Keratinocyte (primary cell): ENCODE data around the gene CLDN20. TPM values are rescaled to one million over a fixed set of nuclear protein-coding genes. Genes with fewer than 3 reads are reported as not detected.

Experiments used
- DNase-seq: peaks from one replicate; pipeline ENCODE4 v3.0.0-alpha.2; 2011; ENCODE audit warnings: low read depth, missing footprints, low spot score
- FAIRE-seq: peaks from 2 replicates; lab custom pipeline; 2011; peaks lifted over from hg19 to GRCh38; lab: Jason Lieb, UNC
- H2AFZ ChIP-seq: 2 replicates; pipeline ENCODE4 v1.6.0; 2012; ENCODE audit warnings: low read length, control low read depth, inconsistent platforms; ENCODE audit not compliant: control insufficient read depth
- H3K27ac ChIP-seq: 2 replicates; pipeline ENCODE4 v1.5.1; 2011; ENCODE audit warnings: low read length; ENCODE audit not compliant: control insufficient read depth, insufficient read depth
- H3K27me3 ChIP-seq: 3 replicates; pipeline ENCODE4 v1.6.0; 2011; ENCODE audit warnings: low read length; ENCODE audit not compliant: control insufficient read depth, insufficient read depth; ENCODE audit errors: extremely low read depth
- H3K36me3 ChIP-seq, 2 experiments: 2 replicates in 1 of 2; 3 replicates in 1 of 2; pipeline ENCODE4 v1.5.1; 2011; ENCODE audit warnings: low read length in 2 of 2, mild to moderate bottlenecking in 1 of 2; ENCODE audit not compliant: control insufficient read depth in 2 of 2, insufficient read depth in 2 of 2; ENCODE audit errors: extremely low read depth in 1 of 2
- H3K4me1 ChIP-seq: 3 replicates; pipeline ENCODE4 v1.5.1; 2011; ENCODE audit warnings: low read length; ENCODE audit not compliant: control insufficient read depth, insufficient read depth; ENCODE audit errors: extremely low read depth
- H3K4me2 ChIP-seq: 3 replicates; pipeline ENCODE4 v1.6.0; 2011; ENCODE audit warnings: low read depth, low read length; ENCODE audit not compliant: control insufficient read depth, insufficient read depth; ENCODE audit errors: extremely low read depth
- H3K4me3 ChIP-seq, 3 experiments: fragments of 200-600 bp in 1 of 3; sonication (generic) in 1 of 3; 2 replicates in 2 of 3; 3 replicates in 1 of 3; pipeline ENCODE4 v1.5.1; 2011 to 2016; ENCODE audit warnings: low read length in 3 of 3, mild to moderate bottlenecking in 3 of 3, control low read depth in 2 of 3, inconsistent platforms in 1 of 3, low read depth in 1 of 3, mixed read lengths in 1 of 3, mixed run types in 1 of 3, moderate library complexity in 1 of 3; ENCODE audit not compliant: control insufficient read depth in 2 of 3, insufficient read depth in 2 of 3; ENCODE audit errors: extremely low read depth in 1 of 3
- H3K79me2 ChIP-seq: 2 replicates; pipeline ENCODE4 v1.6.0; 2012; ENCODE audit warnings: low read length; ENCODE audit not compliant: control insufficient read depth, insufficient read depth
- H3K9ac ChIP-seq: 3 replicates; pipeline ENCODE4 v1.6.0; 2011; ENCODE audit warnings: low read length; ENCODE audit not compliant: control insufficient read depth, insufficient read depth; ENCODE audit errors: extremely low read depth
- H3K9me1 ChIP-seq: 3 replicates; pipeline ENCODE4 v1.6.0; 2011; ENCODE audit warnings: low read length; ENCODE audit not compliant: control insufficient read depth, insufficient read depth; ENCODE audit errors: extremely low read depth
- H3K9me3 ChIP-seq: 2 replicates; pipeline ENCODE4 v1.5.1; 2012; ENCODE audit warnings: low read depth, low read length; ENCODE audit not compliant: control insufficient read depth
- H4K20me1 ChIP-seq: 3 replicates; pipeline ENCODE4 v1.6.0; 2011; ENCODE audit warnings: low read length; ENCODE audit not compliant: control insufficient read depth, insufficient read depth; ENCODE audit errors: extremely low read depth
- EZH2 ChIP-seq: IDR thresholded peaks from one replicate; pipeline ENCODE4 v1.6.1; 2012; ENCODE audit warnings: inconsistent platforms, mild to moderate bottlenecking, low read length, moderate library complexity
- dilution Hi-C: fragments of 300-500 bp; cut with MboI; formaldehyde crosslinking; loops from one replicate; pipeline ENCODE4 v1.7.0; 2020; ENCODE audit warnings: low sequenced_read_pairs; ENCODE audit not compliant: extremely low pct_ligation_motif_present
- polyA plus RNA-seq, 5 experiments: library from polyadenylated mRNA; depleted of rRNA in 3 of 5; stranded (reverse) in 3 of 5; stranded (forward) in 1 of 5; unstranded in 1 of 5; fragments of >200 nt; gene quantifications; 1 replicate in 1 of 5; 2 replicates in 3 of 5; 3 replicates in 1 of 5; pipeline versions ENCODE4 v1.2.1 to v1.2.3, GENCODE V29; 2011 to 2012; ENCODE audit warnings: missing spikeins in 2 of 5, low read depth in 1 of 5, low replicate concordance in 1 of 5
- TF ChIP-seq, protein P1 (sequence below), 3 experiments: IDR thresholded peaks in 1 of 3; conservative IDR thresholded peaks in 1 of 3; optimal IDR thresholded peaks in 1 of 3; 2 replicates in 2 of 3; 3 replicates in 1 of 3; pipeline versions ENCODE3 to v1.5.1; 2011; ENCODE audit warnings: low read length in 3 of 3, mild to moderate bottlenecking in 3 of 3, moderate library complexity in 2 of 3, control low read depth in 1 of 3, inconsistent platforms in 1 of 3; ENCODE audit not compliant: insufficient read depth in 2 of 3; ENCODE audit errors: extremely low read depth in 1 of 3

CLDN20 gene
- polyA plus RNA-seq, 1 donor (not counting 4 experiments of a cell fraction or from before 2014, with no cell fraction given): 0.09 TPM

DNA sequence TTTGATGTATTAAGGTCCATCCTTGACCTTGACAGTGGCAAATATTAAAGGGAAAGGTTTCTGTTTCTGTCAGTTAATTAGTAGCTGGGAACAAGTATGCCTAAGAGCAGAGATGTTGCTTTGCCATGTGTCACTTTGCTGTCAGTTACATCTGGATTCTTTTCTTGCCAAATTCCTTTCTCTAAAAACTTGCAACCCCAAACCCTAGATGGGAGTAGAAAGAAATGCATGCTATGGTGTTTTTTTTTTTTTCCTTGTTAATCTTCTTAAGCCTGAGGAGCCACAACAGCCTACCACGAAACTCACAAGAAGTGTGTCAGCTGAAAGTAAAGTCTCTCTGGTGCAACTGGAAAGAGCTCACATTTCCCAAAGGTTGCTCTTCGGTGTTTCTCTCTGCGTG is 18.0 kb upstream of the CLDN20 start:
- no peak for FAIRE-seq
- dilution Hi-C loops: no loop called here
- Histone ChIP-seq H3K9me3 (no peaks in the 10 kb centered on the region), H3K4me1 (peaks cover 13% of the 10 kb centered on the region), H3K36me3 (peaks cover 4 to 6% of the 10 kb centered on the region in 2 experiments), H3K27ac (no peak overlapping the region), H3K79me2 (no peaks in the 10 kb centered on the region), H2AFZ (no peak overlapping the region), H3K9me1 (no peaks in the 10 kb centered on the region), H4K20me1 (no peaks in the 10 kb centered on the region), H3K4me3 (no peak overlapping the region), H3K9ac (no peak overlapping the region), H3K27me3 (no peaks in the 10 kb centered on the region), H3K4me2 (no peak overlapping the region)
- DNase-seq: no peak
- TF ChIP-seq EZH2: no peak
- TF ChIP-seq, protein P1, sequence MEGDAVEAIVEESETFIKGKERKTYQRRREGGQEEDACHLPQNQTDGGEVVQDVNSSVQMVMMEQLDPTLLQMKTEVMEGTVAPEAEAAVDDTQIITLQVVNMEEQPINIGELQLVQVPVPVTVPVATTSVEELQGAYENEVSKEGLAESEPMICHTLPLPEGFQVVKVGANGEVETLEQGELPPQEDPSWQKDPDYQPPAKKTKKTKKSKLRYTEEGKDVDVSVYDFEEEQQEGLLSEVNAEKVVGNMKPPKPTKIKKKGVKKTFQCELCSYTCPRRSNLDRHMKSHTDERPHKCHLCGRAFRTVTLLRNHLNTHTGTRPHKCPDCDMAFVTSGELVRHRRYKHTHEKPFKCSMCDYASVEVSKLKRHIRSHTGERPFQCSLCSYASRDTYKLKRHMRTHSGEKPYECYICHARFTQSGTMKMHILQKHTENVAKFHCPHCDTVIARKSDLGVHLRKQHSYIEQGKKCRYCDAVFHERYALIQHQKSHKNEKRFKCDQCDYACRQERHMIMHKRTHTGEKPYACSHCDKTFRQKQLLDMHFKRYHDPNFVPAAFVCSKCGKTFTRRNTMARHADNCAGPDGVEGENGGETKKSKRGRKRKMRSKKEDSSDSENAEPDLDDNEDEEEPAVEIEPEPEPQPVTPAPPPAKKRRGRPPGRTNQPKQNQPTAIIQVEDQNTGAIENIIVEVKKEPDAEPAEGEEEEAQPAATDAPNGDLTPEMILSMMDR (optimal IDR thresholded peaks at IDR 0.05 in 1 of 3, IDR thresholded peaks at IDR 0.05 in 1 of 3, conservative IDR thresholded peaks at IDR 0.05 in 1 of 3; ENCODE audit: extremely low read depth in 1 of 3, insufficient read depth in 2 of 3, low read length in 3 of 3): no peak

DNA sequence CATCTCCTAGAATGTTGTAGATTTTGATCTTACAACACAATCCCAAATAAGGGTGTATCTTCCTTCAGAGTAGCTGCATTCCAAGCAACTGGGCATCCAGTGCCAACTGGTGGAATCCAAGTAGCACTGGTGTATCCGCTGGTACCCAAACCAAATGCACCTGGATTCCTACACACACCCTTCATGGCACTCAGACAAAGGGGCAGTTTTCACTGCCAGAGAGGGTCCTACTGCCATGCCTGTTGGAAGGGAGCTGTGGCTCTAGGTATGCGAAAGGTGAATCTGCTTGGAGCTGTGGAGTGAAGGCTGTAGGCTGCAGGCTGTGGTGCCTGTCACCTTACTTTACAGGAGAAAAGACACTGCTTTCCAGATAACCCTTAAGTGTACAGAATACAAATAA is 17.0 kb upstream of the CLDN20 start:
- Histone ChIP-seq H2AFZ (no peak overlapping the region), H3K9me3 (no peaks in the 10 kb centered on the region), H3K27me3 (no peaks in the 10 kb centered on the region), H3K36me3 (peaks cover 4 to 9% of the 10 kb centered on the region in 2 experiments), H3K79me2 (no peaks in the 10 kb centered on the region), H3K27ac (no peak overlapping the region), H3K4me1 (peaks cover 13% of the 10 kb centered on the region), H4K20me1 (no peaks in the 10 kb centered on the region), H3K4me2 (no peak overlapping the region), H3K4me3 (no peak overlapping the region), H3K9ac (no peak overlapping the region), H3K9me1 (no peaks in the 10 kb centered on the region)
- DNase-seq (no peak), FAIRE-seq (no peak)
- no peak for TF ChIP-seq EZH2
- TF ChIP-seq, protein P1 (optimal IDR thresholded peaks at IDR 0.05 in 1 of 3, IDR thresholded peaks at IDR 0.05 in 1 of 3, conservative IDR thresholded peaks at IDR 0.05 in 1 of 3; ENCODE audit: extremely low read depth in 1 of 3, insufficient read depth in 2 of 3, low read length in 3 of 3): no peak
- dilution Hi-C loops: no loop called here
